ENCODE data around the gene KIRREL1.

- TF ChIP-seq CTCF (IDR thresholded peaks at IDR 0.05; ENCODE audit: poor library complexity, severe bottlenecking), result no peak
- no peak for TF ChIP-seq EP300 (conservative IDR thresholded peaks at IDR 0.05; ENCODE audit: poor library complexity, severe bottlenecking)
- no peak for TF ChIP-seq RAD21 (conservative IDR thresholded peaks at IDR 0.05)
- no peak for TF ChIP-seq POLR2AphosphoS5 (IDR thresholded peaks at IDR 0.05)
- TF ChIP-seq TAF1 (IDR thresholded peaks at IDR 0.05; ENCODE audit: low read depth), result no peak
Observed at GRCh38 chr1:158068918-158069317, 75.5 kb downstream of the KIRREL1 start.

Data from neural cell (in vitro differentiated cells).